Posterior cingulate gyrus (tissue), 11 donors: Measurements from ENCODE around the gene PTPN11.
A peak's percentile ranks its signal among the peaks of the same experiment; 100 is the strongest.

Experiments
- DNase-seq, 10 donors: peaks; one replicate each; pipeline versions ENCODE4 v3.0.0 to v3.0.0-alpha.2; 2020 to 2021; ENCODE audit warnings: mixed read lengths in 3 of 10
- intact Hi-C: fragments of 100-400 bp; cut with DNase I; formaldehyde crosslinking; loops from one replicate; pipeline ENCODE4 v1.15.1; 2023

PTPN11 gene

DNA sequence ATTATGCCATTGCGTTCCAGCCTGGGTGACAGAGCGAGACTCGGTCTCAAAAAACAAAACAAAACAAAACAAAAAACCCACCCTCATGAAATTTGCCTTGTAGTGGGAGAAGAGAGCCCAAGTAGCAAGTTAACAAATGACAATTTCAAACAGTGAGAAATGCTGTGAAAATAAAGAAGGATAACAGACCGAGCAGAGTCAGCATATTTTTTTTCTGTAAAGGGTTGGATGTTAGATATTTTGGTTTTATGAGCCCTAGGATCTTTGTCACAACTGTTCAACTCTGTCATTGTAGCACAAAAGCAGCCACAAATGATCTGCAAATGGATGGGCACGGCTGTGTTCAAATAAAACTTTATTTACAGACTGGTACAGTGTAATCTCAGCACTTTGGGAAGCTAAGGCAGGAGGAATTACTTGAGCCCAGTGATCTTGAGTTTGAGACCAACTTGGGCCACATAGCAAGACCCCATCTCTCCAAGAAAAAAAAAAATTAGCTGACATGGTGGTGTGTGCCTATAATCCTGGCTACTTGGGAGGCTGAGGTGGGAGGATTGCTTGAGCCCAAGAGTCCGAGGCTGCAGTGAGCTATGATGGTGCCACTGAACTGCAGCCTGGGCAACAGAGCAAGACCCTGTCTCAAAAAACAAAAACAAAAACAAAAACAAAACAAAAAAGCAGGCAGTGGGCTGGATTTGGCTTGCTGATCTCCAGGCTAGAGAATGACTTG lies 117.1 kb downstream of the PTPN11 start:
- intact Hi-C loops, result no loop called here
- no peak for DNase-seq

DNA sequence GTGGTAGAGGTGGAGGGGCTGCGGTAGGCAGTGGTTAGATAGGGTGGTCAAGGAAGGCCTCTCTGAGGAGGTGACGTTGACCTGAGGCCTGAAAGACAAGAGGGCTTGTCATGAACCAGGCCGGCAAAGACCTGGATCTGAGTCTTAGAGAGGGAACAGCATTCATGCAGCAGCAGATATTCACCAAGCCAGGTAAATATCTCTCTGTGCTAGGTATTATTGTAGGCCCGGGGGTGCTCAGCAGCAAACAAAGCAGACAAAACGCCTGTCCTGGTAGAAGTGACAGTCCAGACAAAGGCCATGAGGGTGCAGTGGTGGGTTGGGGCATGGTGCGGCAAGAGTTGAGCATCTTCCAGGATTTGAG lies 117.6 kb downstream of the PTPN11 start:
- peak in 1 of 10 donors; percentile 7 for DNase-seq
- intact Hi-C loops, result no loop called here

DNA sequence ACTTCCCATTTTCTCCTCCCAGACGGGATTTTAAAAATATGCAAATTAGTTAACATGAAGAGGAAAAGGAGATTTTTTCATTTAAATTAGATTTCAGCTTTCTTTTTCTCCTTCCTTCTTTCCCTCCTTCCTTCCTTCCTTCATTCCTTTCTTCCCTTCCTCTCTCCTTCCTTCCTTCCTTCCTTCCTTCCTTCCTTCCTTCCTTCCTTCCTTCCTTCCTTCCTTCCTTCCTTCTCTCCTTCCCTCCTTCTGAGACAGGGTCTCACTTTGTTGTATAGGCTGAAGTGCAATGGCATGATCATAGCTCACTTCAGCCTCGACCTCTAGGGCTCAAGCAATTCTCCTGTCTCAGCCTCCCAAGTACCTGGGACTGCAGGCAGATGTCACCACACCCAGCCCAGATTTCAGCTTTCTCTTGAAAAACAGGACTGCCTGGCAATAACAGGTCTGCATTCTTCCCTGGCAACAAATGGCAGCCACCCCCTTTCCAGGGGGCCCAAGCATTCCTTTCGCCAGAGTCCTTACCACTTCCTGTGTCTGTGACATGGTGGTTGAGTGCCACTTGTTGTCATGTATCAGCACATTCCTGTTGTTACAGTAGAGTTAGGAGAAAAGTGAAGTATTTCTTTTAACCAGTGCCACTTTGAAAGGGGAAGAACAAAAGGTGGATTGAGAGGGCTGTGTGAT lies 119.1 kb downstream of the PTPN11 start:
- intact Hi-C loops, result no loop called here
- peak in 1 of 10 donors; percentile 16 for DNase-seq

DNA sequence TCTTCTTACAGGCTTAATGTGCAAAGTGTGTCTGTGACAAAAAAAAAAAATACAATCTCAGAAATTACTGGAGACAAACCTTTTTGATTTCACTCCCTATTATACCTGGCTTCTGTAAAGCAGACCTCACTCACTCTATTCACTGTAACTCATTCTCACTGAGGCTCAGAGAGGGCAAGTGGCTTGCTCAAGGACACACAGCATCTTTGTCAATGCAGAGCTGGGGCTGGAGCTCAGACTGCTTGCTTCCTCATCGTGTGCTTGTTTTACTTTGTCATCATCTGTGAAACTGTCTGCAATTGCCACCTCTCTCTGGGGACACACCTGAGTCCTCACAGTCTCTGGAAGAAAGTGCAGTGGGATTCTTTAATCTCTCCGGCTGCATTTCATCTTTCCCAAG lies 120.0 kb downstream of the PTPN11 start:
- intact Hi-C loops, result no loop called here
- peak in 1 of 10 donors; percentile 3 for DNase-seq

DNA sequence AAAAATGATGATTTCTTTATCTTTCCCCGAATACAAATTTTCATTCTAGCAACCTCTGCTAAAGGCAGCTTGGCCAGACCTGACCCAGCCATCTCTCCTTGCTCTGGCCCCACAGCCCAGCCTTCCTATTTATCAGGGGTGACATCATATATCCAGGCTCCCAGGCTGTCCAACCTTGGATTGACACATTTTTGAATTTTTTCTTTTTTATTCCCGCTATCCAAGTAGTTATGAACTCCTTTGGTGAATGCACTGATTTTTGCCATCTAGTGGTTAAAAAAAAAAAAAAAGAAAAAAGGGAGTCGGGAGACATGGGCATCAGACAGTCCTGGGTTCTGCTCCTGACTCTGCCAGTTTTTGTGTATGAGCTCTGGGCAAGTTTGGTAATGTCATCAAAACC lies 120.5 kb downstream of the PTPN11 start:
- intact Hi-C loops, result no loop called here
- no peak for DNase-seq

DNA sequence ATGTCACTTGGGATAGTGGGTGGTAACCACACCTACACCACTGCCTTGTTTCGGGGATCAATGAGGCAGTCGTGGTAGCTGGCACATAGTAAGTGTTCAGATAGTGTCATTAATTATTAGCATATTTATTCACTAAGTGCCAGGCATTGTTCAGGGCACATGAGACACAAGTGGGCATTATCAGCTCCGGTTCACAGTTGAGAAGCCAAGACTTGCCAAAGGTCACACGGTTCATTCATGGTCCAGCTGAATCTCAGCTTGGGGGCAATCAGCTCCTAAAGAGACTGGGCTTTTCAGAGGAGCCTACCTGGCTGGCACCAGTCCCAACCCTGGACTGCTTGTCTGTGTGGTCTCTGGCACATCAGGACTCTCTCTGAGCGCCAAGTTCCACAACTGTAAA lies 121.3 kb downstream of the PTPN11 start:
- intact Hi-C loops, result no loop called here
- peak in 1 of 10 donors; percentile 63 for DNase-seq

DNA sequence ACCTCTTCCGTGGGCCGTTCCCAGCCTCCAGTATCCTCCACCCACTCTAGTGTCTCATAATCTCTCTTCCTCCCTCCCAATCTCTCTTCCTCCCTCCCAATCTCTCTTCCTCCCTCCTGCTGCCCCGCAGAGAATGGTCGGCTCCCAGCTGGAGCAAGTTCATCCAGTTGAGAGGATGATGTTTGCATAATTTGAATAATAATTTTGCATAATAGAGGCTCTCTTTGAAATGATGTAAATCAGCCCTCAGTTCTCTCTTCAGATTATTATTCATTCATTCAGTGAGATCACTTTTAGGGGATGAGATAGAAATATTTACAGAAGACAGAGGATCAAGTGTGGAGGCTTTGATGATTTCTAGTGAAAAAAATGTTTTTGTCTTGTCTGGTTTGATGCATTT lies 125.0 kb downstream of the PTPN11 start:
- peak in 4 of 10 donors; percentile 15 to 92 (median 32) for DNase-seq
- intact Hi-C loops, result no loop called here

DNA sequence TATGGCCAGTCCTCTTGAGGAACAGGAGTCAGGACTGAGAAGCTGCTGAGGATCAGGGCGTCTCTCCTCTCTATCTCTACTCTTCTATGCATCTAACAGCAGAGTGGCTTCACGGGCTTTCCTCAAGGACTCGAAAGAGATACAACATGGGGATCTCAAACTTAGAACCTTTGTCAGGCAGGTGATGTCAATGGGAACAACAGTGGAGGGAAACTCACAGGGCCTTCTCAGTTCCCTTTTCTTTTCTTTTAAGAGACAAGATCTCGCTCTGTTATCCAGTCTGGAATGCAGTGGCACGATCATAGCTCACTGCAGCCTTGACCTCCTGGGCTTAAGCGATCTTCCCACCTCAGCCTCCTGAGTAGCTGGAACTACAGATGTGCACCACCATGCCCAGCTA lies 127.6 kb downstream of the PTPN11 start:
- DNase-seq, result no peak
- intact Hi-C loops, result no loop called here

DNA sequence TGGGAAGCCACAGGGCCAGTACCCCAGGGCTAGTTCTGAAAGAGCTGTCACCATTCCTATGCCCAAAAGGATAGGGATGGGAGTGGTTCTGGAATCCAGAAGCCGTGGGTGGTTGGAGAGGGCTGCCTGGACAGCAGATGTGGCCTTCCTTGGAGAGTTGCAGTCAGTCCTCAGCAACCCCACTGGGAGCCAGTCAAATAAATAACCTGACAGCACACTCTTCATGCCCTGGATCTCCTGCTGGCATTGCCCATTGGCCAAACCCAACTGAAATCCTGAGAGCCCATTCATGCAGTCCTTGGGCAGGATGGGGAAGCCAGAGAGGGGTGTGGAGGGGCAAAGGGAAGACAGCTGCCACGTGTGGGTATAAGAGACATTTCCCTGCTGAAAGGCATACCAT lies 128.2 kb downstream of the PTPN11 start:
- intact Hi-C loops, result no loop called here
- no peak for DNase-seq

DNA sequence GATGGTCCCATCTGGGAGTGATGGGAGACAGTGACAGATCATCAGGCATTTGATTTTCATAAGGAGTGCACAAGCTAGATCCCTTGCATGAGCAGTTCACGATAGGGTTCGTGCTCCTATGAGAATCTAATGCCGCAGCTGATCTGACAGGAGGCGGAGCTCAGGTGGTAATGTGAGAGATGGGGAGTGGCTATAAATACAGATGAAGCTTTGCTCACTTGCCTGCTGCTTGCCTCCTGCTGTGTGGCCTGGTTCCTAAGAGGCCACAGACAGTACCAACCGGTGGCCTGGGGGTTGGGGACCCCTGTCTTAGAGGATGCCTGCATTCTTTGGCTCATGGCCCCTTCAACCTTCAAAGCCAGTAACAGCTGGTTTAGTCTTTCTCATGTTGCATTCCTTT lies 130.3 kb downstream of the PTPN11 start:
- no peak for DNase-seq
- intact Hi-C loops, result no loop called here

DNA sequence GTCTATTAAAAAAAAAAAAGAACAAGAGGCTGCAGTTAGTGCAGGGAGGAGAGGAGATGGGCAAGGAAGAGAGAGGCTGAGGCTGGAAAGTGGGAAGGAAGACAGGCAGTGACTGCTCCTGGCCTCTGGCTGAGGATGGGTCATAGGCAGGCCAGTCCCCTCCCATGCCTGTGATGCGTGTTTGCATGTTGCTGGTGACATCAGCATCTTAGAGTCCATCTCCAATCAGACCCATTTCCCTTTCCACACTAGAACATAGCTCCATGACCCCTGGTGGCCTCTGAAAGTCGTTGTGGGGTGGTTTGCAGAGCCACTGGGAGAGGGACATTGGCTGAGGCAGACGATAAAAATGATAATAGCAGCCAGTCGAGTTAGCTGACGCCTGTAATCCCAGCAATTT lies 132.9 kb downstream of the PTPN11 start:
- intact Hi-C loops, result no loop called here
- DNase-seq, result no peak

DNA sequence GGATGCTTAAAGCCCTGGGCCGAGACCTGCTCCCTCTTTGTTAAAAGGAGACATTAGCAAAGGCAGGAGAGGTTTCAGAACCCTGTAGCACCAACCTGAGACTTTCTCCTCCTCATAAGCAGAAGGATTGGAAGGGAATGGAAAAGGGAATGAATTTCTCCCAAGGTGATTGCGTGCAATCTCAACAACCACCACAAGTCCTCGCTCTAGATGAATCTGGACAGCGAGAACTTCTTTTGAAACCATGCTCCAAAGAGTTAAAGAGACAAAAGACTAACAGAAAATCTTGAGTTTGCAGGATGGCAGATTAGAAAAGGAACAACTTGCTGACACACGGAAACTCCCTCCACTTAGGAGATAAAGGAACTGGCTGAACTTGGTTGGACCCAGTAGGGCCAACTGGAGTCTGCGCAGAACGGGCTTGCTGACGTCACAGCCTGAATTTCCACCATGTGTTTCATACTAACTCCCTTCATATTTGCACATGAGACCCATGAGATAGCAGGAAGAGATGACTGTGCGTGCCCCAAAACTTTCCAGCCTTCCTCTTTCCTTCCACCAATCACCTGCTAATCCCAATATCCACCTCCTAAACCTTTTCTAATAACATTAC lies 137.0 kb downstream of the PTPN11 start:
- DNase-seq, result no peak
- intact Hi-C loops, result no loop called here

DNA sequence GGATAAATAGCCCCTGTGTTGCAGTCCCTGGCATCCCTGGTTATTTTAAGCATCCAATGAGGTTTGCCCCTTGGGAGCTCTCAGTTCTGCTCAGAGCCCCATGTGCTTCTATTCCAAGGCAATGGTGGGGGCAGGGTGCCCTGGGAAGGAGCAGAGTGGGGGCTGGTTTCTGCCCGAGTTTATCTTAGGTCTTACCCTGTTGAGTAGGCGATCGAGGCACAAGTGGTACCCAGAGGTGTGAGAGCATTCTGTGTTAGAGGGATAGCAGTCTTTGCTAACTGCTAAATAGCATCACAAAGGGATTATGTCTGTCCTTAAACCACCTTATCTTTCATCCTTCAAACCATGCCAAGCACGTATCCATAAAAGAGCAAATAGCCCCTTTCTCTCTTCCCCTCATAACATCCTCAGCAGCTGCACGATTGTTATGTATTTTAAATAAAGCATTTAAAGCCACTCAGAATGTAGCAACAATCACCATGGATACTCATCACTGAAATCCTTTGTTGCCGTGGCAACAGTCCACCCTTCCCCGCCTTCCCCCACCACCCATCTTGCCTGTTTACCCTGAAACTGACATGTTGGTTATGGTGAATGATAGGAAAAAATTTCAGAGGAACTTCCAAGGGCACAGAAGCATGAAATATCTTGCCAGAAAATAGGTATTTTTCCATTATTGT lies 139.3 kb downstream of the PTPN11 start:
- peak in 5 of 10 donors; percentile 32 to 89 (median 34) for DNase-seq
- intact Hi-C loops, result no loop called here
